Measurements from ENCODE around the gene DCLK1.

The DCLK1 gene

DNA sequence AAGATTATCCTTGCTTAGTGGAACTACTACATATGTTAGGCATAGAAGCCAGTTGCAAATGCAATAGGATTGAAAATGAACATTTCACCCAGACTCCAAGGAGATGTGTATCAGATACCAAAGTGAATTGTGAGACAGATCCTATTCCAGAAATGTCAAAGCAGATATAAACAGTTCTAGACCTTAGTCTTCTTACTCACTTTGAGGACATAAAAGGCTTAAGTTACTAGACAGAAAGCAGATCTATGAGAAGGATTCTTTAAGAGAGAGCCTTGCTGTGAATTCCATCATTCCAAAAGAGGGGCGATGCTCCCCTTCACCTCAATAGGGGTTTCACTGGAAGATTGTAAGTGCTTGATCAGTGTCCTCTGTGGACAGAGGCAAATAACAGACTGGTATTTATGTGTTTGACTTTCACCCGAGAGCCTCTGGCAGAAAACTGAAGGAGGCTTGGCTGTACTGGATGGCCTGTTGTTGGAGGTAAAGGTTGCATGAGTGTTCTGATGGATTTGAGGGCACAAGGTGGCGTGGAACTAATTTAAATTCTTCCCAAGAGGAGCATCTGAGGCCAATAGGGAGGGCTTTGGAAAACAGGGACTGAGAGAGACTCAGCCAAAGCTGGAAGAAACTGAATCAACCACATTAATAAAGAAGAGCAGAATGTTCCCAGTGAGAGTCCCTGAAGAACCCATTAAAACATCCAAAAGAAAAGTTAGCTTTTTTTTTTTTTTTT is 194.8 kb downstream of the DCLK1 start:
- no peak for DNase-seq

DNA sequence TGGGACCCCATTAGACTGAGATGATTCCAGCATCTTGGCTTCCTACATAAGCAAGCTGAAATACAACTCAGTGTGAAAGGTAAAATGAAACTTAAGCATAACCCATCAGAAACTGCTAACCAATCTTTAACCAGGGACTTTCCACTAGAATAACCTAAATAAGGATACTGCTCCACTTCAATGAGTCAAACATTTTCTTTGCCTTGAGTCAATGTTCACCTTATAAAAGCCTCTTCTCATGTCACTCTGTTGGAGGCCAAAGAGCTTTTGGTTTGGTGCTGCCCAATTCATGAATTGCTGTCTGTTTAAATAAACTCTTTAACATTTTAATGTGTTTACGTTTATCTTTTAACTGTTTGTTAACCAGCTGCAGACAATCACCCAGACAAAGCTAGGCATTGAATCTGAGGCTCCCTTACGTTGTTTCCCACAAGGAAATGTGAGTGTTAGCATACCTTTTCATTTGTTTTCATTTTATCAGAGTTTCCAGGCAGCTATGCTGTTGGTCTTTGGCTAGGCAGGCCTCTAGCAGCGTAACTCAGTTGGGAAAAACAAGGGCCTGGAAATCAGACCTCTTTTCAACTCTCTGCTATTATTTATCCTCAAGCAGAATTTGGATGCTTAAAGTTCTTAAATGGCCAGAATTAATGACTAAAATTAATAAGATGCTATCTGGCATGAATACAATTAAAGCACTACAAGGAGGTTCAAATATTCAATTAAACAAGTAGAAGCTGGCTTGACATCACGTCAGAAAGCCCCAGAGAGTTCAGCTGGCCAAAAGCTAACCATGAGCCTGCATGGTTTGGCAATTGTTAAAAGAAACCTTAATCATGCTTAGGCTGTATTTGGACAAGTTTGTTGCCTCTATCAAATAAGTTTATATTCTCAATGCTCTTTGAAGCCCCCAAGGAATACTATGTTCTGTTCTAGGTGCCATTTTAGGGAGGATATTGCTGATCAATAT is 200.2 kb downstream of the DCLK1 start:
- no peak for DNase-seq

DNA sequence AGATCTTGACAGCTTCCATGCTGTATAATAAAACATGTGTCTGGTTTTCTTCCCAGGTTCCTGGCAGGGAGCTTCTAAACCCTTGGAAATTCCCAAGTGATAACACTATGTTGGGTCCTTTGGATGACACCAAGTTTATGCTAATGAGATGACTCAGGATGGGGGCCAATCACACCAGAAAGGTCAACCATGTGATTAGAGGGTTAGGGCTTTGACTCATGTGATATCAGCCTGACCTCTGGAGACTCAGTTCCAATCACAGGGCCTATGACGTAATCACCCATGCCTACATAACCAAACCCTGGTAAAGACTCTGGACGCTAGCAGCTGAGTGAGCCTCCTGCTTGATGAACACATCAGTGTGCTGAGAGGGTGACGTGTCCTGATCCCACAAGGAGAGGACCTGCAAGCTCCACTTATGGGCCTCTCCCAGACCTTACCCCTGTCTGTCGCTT is 203.6 kb downstream of the DCLK1 start:
- no peak for DNase-seq

DNA sequence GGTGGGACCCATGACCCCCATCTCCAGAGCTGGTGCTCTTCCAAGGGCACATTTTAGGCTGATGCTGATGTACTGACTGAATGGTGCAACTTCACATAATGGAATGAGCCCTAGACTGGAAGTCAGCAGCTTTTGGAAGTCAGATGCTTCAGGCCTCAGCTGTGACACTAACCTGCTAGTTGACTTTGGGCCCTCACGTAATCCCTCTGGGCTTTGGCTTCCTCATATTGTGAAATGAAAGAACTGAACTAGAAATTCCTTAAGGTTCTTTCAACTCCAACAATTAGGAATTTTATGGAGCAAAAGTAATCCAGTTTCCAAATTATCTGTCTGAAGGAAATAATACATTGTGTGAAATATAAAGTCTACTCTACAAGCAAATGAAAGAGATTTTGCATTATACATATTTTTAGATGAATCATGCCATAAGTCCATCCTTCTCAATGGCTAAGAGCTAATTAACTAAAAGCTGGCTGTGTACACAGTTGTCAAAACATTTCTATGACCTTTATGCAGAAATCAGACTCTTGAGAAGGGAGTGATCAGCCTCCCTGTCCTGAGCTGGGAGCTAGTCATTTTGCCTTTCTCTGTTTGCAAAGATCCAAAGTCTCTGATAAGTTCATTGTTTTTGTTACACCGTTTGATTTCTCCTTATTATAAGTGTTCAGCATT is 204.2 kb downstream of the DCLK1 start:
- DNase-seq: no peak

DNA sequence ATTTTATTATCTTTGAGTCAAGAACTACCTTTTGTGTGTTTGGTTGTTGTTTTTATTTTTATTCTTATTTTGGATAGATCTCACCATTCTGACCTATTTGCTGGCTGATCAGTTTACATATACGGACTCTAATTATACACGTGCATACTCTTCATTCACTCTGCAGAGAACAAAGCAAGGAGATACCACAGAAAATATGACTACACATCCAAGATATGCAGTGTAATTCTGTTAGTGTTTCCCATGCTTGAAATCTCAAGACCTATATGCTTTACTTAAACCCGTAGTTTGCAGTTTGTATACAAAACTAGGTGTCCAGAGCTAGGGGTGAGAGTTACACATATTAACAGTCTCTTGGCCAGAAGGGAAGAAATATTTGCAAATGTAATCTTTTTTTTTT is 205.5 kb downstream of the DCLK1 start:
- DNase-seq: no peak

DNA sequence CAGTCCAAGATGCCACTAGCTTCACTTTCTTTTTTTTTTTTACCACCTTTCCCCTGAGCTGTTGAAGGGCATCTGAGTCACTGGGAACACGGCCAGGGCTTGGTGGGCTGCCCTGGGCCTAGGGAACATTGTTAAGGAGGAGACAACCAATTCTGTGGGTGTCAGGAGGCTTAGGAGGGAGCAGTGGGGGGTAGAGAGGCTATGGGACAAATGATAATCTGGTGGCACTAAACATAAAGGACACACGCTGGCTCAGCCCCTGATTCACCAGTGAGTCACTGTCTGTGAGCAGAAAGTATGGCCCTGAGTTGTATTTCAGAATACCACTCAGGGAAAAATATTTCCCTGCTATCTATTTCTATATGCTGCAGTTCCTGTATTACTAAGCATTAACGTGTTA is 207.8 kb downstream of the DCLK1 start:
- DNase-seq: no peak

DNA sequence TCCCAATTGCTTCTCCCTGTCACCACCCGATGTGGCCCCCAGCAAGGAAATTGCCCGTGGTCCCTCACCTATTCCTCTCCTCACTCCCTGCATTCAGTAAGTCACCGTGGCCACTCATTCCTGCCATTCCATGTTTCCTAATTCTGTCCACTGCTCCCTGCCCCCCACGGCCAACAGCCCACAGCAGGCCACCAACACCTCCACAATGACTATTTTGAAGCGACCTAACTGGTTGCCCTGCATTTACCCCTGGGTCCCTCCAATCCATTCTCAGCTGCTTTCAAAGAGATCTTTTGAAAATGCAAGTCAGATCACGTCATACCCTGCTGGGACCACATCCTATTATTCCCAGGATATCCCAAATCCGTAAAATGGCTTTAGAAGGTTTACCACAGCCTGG is 210.4 kb downstream of the DCLK1 start:
- DNase-seq: no peak

DNA sequence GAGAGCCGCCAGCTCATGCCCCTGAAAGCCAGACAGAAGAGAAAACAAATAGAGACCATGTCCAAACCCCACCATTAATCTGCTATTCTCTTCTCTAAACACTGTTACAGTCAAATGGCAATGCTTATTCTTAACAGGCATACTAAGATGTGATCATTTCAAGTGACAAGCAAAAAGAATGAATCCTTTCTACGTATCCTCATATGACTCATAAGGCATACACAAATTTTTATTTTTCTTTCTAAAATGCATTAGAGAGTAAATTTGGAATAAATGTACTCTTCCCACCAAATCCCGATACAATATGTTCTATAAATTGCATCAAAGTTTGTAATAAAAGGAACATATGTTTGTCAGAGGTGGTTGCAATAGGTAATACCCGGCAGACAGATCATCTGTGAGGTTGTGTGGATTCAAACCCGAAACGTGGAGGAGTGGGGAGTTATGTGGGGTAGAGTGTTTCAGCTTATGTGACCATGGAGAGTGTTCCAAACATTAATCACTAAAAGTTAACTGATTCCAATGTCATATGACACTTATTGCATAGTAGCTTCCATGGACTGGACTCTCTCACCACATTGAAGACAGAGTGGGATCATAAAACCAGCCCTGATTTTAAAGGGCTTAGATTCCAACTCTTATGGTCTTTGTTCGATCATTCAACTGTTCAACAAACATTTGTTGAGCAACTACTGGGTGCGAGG is 213.1 kb downstream of the DCLK1 start:
- DNase-seq: peak in 1 of 3 experiments; percentile 12

DNA sequence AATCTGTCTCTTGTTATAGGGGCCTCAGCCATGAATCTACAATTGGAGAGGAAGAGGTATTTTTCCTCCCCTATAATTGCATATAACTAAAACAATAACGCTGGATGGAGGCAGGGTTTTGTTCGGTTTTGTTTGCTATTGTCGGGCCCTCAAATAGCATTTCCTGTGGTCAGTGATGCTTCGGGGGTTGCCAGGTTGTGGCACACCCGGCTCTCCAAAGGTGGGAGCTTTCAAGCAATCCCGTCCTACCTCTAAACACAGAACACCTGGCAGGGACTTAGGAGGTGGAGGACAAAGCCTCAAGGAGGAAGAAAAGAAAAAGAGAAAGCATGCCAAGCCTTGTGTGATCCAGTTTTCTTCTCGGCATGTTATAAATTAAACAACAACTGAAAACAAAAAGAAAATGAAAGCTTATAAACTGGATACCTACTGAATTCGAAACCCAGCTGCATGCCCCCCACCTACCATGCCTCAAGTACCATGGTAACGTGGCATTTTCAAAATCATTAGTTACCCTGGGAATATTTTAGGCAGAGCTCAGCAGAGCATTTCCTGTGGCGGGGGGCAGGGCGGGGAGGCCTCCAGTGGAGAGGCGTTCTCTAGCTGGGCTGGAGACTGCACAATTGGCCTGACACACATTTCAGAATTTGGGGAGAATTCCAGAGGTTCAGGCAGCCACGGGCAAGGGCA is 213.8 kb downstream of the DCLK1 start:
- peak in 2 of 3 experiments; percentile 57 to 86 for DNase-seq

DNA sequence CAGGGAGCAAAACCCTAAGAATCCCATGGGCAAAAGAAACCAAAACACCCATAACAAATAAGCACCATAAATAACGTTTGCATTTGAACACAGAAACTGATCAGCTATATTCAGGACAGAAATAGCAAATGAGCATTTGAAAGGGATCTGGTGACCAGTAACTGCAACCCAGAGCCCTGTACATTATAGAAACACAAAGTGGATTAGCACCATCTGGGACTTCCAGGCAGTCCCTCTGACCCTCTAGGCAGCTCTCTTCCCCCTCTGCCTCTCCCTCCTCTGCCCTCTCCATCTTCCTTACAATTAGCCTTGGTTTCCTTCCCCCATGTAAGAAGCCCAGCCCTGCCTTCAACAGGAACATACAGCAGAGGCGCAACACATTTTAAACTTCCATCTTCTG is 215.0 kb downstream of the DCLK1 start:
- peak in 2 of 3 experiments; percentile 0 to 29 for DNase-seq

DNA sequence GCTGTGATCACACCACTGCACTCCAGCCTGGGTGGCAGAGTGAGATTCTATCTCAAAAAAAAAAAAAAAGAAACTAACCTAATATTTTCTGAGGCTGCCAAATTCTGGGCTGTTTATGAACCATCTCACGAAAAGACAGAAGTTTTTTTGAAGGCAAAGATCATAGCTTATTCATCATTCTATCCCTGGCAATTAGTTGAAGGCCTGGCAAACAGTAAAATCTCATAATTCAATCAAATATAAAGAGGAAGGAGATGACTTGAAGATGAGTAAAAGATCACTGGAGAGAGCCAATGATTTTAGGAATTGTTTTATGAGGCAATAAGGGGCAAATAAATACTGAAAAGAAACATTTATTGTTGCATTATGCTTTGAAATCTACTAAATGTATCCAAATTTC is 216.5 kb downstream of the DCLK1 start:
- DNase-seq: no peak

DNA sequence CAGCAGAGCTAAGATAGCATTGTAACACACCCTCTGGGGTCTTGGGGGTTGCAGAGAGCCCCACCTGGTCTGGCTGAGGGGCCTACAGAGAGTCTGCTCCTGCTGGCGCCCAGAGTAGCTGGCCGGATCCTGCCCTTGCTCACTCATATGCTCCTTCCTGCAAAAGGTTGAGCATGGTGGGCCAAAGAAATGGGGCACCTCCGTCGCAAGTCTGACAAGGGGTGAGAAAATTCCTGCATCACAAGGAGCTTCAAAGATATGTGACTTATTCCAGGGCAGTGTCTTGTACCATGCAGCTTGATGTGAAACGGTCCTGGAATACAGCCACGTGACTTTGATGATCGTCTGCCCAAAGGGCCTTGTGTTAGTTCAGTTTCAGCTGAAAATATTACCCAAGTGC is 218.3 kb downstream of the DCLK1 start:
- DNase-seq: no peak

DNA sequence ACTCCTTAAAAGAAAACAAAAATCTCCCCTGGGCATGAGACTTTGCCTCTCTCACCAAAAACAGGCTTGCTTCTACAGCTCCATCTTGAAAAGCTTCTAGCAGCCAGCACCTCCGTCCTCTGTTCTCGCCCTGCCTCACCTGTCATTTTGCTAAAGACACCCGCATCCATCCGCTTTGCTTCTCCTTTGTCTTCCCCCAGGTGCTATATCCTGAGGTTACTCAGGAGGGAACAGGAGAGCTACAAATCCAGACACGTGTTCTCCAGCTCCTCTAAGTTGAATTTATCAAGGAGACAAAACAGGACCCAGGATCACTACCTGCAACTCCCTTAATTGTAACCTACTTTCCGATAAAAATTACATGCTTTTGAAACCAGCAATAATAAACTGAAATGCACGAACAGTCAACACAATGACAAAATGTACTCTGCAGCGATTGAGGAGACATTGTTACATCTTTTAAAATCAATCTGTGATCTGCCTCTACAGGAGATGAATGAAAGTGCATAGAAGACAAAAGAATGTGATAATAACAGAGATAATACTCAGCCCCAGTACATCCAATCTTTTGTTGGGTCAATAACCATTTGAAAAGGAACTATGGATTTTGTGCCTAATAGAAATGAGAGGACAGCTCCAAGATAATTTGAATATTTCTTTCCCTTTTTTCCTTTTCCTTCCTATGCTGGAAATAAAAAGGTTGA is 221.2 kb downstream of the DCLK1 start:
- peak in 2 of 3 experiments; percentile 6 to 42 for DNase-seq

DNA sequence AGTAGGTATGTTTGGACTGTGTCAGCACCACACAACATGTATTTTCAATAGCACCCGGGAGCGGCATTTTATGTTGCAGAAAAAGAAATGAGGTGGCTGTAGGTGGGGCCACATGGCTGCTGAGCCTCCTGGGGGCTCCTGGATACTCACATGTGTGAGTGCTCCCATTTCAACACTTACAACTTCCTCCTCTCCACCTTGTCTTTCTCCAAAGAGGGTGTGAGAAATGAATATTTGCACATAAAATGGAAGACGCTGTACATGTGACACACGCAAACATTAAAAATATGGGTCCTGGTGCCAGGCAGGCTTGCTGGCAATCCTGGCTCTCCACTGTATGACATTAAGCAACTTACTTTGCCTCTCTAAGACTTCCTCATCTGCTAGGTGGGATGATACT is 222.1 kb downstream of the DCLK1 start:
- DNase-seq: no peak

DNA sequence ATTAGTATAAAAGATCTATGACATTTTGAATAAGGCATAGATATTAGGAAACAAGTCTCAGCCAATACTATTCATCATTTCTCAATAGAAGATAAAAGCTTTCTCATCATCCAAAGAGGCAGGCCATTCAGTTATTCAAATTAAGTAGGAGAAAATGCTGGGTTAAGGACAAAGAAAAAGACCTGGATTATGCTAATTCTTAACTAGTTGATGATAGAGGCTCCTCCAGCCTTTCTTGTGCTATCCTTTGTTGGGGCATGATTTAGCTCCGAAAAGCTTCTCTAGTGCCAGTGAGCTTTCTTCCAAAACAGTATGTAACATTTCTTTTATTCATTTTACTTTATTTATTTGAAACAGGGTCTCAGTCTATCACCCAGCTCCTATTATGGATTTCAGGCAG is 223.0 kb downstream of the DCLK1 start:
- no peak for DNase-seq

DNA sequence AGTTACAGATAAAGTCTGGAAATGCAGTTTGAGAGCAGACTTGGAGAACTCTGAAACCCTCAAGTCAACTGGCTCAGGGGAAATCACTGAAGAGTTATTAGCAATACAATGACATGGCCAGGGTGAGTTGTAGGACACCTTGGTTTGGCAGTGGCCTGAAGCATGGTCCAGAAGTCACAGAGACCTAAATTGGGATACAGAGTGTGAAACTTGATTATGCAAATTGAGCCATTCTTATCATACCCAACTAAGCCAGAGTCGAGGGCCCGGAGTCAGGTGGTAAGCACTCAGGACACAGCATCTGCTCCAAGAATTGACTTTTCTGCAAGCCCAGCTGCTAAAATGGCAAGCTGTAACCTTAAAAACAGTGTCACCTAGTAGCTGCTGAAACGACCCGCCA is 224.5 kb downstream of the DCLK1 start:
- DNase-seq: no peak

DNA sequence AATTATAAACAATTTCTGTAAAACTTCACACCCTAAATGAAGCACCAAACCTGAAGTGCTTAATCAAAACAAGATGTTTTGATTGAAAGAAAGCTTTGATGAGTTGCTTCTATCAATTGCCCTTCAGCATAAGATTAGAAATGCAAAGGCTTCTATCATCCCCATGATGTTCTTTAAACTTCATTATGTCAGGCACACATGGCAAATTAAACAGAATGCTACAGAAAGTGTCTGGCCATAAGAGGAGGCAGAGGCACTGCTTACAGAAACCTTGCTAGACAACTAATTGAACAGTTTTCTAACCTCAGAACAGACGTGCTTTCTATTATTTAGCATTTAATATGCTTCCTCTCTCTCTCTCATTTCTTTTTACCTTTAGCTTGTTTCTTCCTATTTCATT is 228.1 kb downstream of the DCLK1 start:
- DNase-seq: no peak

DNA sequence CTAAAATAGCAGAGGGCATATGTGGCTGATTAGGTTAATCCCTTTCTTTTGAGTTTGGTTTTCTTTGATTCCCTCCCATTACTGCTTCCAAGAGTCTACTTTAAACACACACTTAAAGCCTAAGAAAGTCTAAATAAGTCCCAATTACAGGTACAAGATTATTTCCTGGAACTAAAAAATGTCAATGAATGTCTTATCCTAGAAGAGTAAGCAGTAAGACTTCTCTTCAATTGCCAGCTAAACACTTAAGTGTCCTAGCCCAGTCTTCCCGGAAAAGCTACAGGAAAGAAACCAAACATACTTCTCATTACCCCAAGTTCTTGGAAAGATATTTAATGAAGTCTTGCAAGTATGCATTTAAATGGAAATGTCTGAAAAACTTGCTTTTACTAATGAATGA is 233.1 kb downstream of the DCLK1 start:
- no peak for DNase-seq

DNA sequence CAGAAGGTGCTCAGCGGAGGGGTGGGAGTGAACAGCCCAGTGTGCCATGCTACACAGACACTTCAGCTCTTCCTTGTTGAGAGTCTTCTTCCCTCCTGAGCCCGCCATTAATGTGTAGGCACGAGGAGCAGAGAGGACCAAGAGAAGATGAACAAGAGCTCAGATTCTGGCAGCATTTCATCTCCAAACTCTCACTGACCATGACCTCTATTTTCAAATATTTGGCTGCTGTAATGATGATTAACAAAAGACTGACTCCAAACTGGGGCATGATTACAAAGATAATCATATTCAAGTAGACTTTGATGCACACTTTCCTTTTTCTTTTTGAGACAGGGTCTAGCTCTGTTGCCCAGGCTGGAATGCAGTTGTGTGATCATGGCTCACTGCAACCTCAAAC is 236.5 kb downstream of the DCLK1 start:
- no peak for DNase-seq

DNA sequence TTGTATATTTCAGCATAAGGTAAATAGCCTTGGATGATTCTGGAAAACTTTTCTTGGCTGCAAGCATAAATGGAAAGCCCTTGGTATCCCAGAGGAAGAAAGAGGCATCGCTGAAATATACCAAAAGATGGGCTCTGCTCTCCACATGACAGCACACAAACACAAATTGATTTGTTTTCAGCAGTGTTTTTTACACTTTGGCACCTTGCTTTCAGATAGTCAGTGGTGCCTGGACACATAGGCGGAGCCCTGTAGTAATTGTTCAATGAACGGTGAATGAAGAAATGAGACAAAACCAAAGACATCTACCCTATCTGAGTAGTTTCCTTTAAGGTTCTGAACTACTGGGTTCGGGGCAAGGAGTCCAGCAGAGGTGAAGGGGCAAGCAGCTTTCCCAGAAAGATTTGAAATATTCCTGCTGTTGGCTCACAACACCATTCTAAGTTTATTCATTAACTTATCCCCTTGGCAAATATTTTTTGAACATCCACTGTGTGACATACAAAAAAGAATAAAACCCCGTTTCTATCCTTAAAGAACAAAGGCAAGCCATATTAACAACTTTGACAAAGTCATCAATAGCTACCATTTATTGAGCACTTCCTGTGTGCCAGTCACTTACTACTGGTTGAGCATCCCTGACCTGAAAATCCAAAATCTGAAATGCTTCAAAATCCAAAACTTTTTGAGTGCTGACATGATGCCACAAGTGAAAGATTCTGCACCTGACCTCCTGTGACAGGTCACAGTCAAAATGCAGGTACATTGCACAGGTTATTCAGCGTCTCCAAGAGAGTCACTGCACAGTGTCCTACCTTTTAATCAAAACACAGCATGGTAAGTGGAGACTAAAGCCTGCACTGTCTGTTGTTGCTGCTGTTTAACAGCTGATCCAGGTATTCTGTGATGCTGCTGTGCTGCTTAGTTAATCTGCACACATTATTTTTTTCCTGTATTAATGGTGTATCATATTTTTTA is 238.1 kb downstream of the DCLK1 start:
- no peak for DNase-seq
